K562 (cell line): ENCODE results near the gene HIVEP2. TPM values are rescaled to one million over a fixed set of nuclear protein-coding genes. Genes with fewer than 3 reads are reported as not detected.

Experiments used
- CCNT2 ChIP-seq: IDR thresholded peaks from 2 replicates; pipeline ENCODE4 v1.6.1; 2011; ENCODE audit warnings: borderline replicate concordance, low read depth, mild to moderate bottlenecking, moderate library complexity, mixed read lengths, low read length; ENCODE audit not compliant: insufficient read length; ENCODE audit errors: extremely low read depth
- CXXC5 ChIP-seq: fragments of 250-450 bp; sonication (Bioruptor Pico); IDR thresholded peaks from 2 replicates; pipeline ENCODE4 v1.8.0; 2022; ENCODE audit warnings: inconsistent platforms, mild to moderate bottlenecking, moderate library complexity
- HDAC6 ChIP-seq: IDR thresholded peaks from 2 replicates; pipeline ENCODE4 v1.6.1; 2012; ENCODE audit warnings: low read depth, mild to moderate bottlenecking, control low read depth, inconsistent platforms, low read length, moderate library complexity
- JUND ChIP-seq, 2 experiments: IDR thresholded peaks; 2 replicates in 1 of 2; 3 replicates in 1 of 2; pipeline ENCODE4 v1.6.1; 2011; ENCODE audit warnings: borderline replicate concordance in 2 of 2, low read depth in 2 of 2, low read length in 2 of 2, improper control_type of control experiment in 1 of 2, missing biosample characterization in 1 of 2, missing genetic modification characterization in 1 of 2, missing genetic modification reagents in 1 of 2
- PHF8 ChIP-seq: fragments of 200-600 bp; sonication (generic); IDR thresholded peaks from 2 replicates; pipeline ENCODE4 v1.6.1; 2012; ENCODE audit warnings: mixed run types, mild to moderate bottlenecking, inconsistent platforms, low read length, moderate library complexity, borderline replicate concordance
- SAP30 ChIP-seq: fragments of 200-600 bp; sonication (generic); IDR thresholded peaks from 2 replicates; pipeline ENCODE4 v1.6.1; 2012; ENCODE audit warnings: borderline replicate concordance, low read depth, mild to moderate bottlenecking, moderate library complexity, low read length, control low read depth, inconsistent platforms; ENCODE audit not compliant: insufficient read depth, poor library complexity, severe bottlenecking
- TCF7 ChIP-seq: sonication (generic); IDR thresholded peaks from 2 replicates; pipeline ENCODE4 v1.6.1; 2016; ENCODE audit warnings: antibody characterized with exemption, borderline replicate concordance
- ZNF263 ChIP-seq: sonication (generic); formaldehyde crosslinking; IDR thresholded peaks from 2 replicates; pipeline ENCODE4 v1.8.0; 2022; ENCODE audit warnings: mild to moderate bottlenecking, missing genetic modification reagents, borderline replicate concordance
- polyA plus RNA-seq, 8 experiments: library from polyadenylated mRNA; depleted of rRNA in 4 of 8; stranded (reverse) in 5 of 8; unstranded in 3 of 8; fragments of >200 nt; fragmentation: Nextera tagmentation in 2 of 8; fragmentation: Illumina TruSeq in 1 of 8; extraction: Ambion mirVana in 2 of 8; extraction: Trizol in 1 of 8; gene quantifications; 2 replicates each; pipeline versions ENCODE4 v1.2.1 to v1.2.3, GENCODE V29; 2011 to 2014; ENCODE audit warnings: inconsistent platforms in 1 of 8, missing spikeins in 1 of 8
- total RNA-seq, 7 experiments: library from RNA; depleted of rRNA in 6 of 7; stranded (reverse); fragments of >200 nt in 6 of 7; fragmentation: Illumina TruSeq in 2 of 7; extraction: Trizol in 2 of 7; gene quantifications; 2 replicates each; pipeline versions ENCODE4 v1.2.1 to v1.2.3, GENCODE V29; 2011 to 2021; ENCODE audit warnings: low replicate concordance in 1 of 7
- TF ChIP-seq, protein P1 (sequence below): fragments of 200-800 bp; sonication (Bioruptor generic); IDR thresholded peaks from 2 replicates; pipeline ENCODE4 v1.6.1; 2017; ENCODE audit warnings: missing genetic modification characterization, missing compliant biosample characterization

HIVEP2 gene
- total and polyA plus RNA-seq, 9 of the 15 experiments (the other 6 are each of a cell fraction or from before 2014, with no cell fraction given), result under 0.01 to 1.2 (median 0.31) TPM

DNA sequence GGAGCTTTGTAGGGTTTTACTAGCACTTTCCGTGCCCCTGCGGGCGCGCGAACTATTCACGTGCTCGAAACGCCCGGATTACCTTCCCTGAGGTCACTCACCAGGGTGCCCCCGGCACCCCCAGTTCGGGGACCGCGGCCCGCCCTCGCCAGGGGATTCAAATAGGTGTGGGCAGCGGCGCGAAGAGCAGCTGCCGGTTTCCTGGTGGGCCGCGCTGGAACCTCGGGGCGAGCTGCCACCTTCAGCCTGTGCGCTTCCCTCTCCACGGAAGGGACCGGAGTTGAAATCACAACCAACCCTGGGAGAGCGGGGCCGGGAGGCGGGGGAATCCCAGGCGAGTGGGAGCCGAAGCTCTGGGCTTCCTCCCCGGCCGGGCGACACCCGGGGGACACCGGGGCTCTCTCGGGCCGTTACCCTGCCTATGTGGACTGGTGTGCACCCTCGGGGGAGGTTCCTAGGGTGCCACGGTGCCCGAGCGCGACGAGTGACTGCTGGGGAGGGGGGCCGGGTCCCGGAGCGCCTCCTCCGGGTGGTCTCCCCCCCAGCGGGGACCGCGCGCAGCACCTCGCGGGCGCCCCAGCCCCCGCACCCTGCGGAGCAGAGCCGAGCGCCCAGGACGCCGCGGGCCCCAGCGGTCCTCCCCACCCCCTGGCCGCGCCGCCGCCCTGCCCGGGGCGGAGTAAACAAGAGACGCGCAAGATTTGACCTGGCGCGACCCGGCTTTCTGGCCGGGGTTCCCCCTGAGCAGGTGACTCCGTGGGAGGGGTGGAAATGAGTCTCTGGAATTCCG is 2.1 kb upstream of the HIVEP2 start (continued):
- TF ChIP-seq SAP30 (peak; percentile 41), TCF7 (no peak), PHF8 (peak; percentile 56; the same call in 1 of the 2 replicates), CXXC5 (CRISPR knock-in tag) (peak; percentile 47; the same call in 1 of the 2 replicates), JUND (IDR thresholded peaks at IDR 0.05; ENCODE audit: borderline replicate concordance, low read depth, low read length) (no peak), JUND (tag; IDR thresholded peaks at IDR 0.05; ENCODE audit: borderline replicate concordance, low read depth, low read length) (no peak), HDAC6 (0 out of 2 replicates have a peak, but pooled peaks have one; percentile 8), ZNF263 (CRISPR knock-in tag) (0 out of 2 replicates have a peak, but pooled peaks have one; percentile 17), CCNT2 (peak; percentile 26)
- TF ChIP-seq, protein P1, sequence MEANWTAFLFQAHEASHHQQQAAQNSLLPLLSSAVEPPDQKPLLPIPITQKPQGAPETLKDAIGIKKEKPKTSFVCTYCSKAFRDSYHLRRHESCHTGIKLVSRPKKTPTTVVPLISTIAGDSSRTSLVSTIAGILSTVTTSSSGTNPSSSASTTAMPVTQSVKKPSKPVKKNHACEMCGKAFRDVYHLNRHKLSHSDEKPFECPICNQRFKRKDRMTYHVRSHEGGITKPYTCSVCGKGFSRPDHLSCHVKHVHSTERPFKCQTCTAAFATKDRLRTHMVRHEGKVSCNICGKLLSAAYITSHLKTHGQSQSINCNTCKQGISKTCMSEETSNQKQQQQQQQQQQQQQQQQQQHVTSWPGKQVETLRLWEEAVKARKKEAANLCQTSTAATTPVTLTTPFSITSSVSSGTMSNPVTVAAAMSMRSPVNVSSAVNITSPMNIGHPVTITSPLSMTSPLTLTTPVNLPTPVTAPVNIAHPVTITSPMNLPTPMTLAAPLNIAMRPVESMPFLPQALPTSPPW (CRISPR knock-in tag), result peak; percentile 64
